H1 (cell line): ENCODE measurements around the gene FBLIM1. TPM values are rescaled to one million over a fixed set of nuclear protein-coding genes. Genes with fewer than 3 reads are reported as not detected.

Source experiments
- BACH1 ChIP-seq: IDR thresholded peaks from 2 replicates; pipeline ENCODE4 v1.6.1; 2012; ENCODE audit warnings: low read length, improper control_type of control experiment
- BRCA1 ChIP-seq: IDR thresholded peaks from 2 replicates; pipeline ENCODE4 v1.6.1; 2012; ENCODE audit warnings: low read depth, low read length, improper control_type of control experiment
- CBX8 ChIP-seq: fragments of 300-800, 300-1000 bp; sonication (generic); IDR thresholded peaks from 2 replicates; pipeline ENCODE4 v1.7.1; 2016; ENCODE audit warnings: low read depth, low read length, borderline replicate concordance
- CEBPB ChIP-seq: IDR thresholded peaks from 2 replicates; pipeline ENCODE4 v1.6.1; 2012; ENCODE audit warnings: low read depth, low read length
- CREB1 ChIP-seq: IDR thresholded peaks from 2 replicates; pipeline ENCODE4 v1.6.1; 2012; ENCODE audit warnings: inconsistent platforms
- CTBP2 ChIP-seq: IDR thresholded peaks from 2 replicates; pipeline ENCODE4 v1.7.0; 2011; ENCODE audit warnings: borderline replicate concordance, mild to moderate bottlenecking, moderate library complexity, mixed read lengths, low read length; ENCODE audit not compliant: insufficient read depth, insufficient read length
- EGR1 ChIP-seq: IDR thresholded peaks from 2 replicates; pipeline ENCODE4 v1.6.1; 2011; ENCODE audit warnings: low read depth, low read length, borderline replicate concordance
- EZH2 ChIP-seq: fragments of 200-600 bp; sonication (generic); IDR thresholded peaks from 2 replicates; pipeline ENCODE4 v1.7.1; 2012; ENCODE audit warnings: low read depth, mild to moderate bottlenecking, moderate library complexity, low read length, inconsistent platforms; ENCODE audit not compliant: severe bottlenecking
- FOSL1 ChIP-seq: IDR thresholded peaks from 2 replicates; pipeline ENCODE4 v1.6.1; 2011; ENCODE audit warnings: mild to moderate bottlenecking, low read depth, low read length, moderate library complexity; ENCODE audit not compliant: insufficient read depth
- HDAC6 ChIP-seq: IDR thresholded peaks from one replicate; pipeline ENCODE4 v1.7.1; 2012; ENCODE audit warnings: low read depth, mild to moderate bottlenecking, inconsistent platforms, low read length, moderate library complexity
- NANOG ChIP-seq: IDR thresholded peaks from 2 replicates; pipeline ENCODE4 v1.6.1; 2011; ENCODE audit warnings: low read length, low read depth, mild to moderate bottlenecking, inconsistent platforms; ENCODE audit not compliant: insufficient read depth, poor library complexity, severe bottlenecking
- NRF1 ChIP-seq: IDR thresholded peaks from 2 replicates; pipeline ENCODE4 v1.6.1; 2011; ENCODE audit warnings: mild to moderate bottlenecking, low read depth, low read length, improper control_type of control experiment
- PHF8 ChIP-seq: fragments of 200-600 bp; sonication (generic); conservative IDR thresholded peaks from 2 replicates; pipeline ENCODE4 v1.7.1; 2012; ENCODE audit warnings: low read depth, mild to moderate bottlenecking, inconsistent platforms, low read length, moderate library complexity
- RNF2 ChIP-seq: fragments of 200-900, 300-1000 bp; sonication (generic); IDR thresholded peaks from 2 replicates; pipeline ENCODE4 v1.7.1; 2016; ENCODE audit warnings: borderline replicate concordance, low read depth, mild to moderate bottlenecking, antibody characterized with exemption, low read length; ENCODE audit not compliant: poor library complexity, severe bottlenecking; ENCODE audit errors: missing control alignments
- SIRT6 ChIP-seq: IDR thresholded peaks from one replicate; pipeline ENCODE4 v1.7.1; 2012; ENCODE audit warnings: low read length, inconsistent platforms
- SRF ChIP-seq: IDR thresholded peaks from 2 replicates; pipeline ENCODE4 v1.6.1; 2011; ENCODE audit warnings: mild to moderate bottlenecking, low read depth, low read length, moderate library complexity
- TAF1 ChIP-seq: IDR thresholded peaks from 2 replicates; pipeline ENCODE4 v1.6.1; 2011; ENCODE audit warnings: mild to moderate bottlenecking, low read depth, low read length
- TAF7 ChIP-seq: optimal IDR thresholded peaks from 2 replicates; pipeline ENCODE3; 2011; ENCODE audit warnings: low read depth, mild to moderate bottlenecking, inconsistent platforms, low read length, moderate library complexity, borderline replicate concordance
- TCF12 ChIP-seq: IDR thresholded peaks from 2 replicates; pipeline ENCODE4 v1.6.1; 2011; ENCODE audit warnings: low read depth, mild to moderate bottlenecking, low read length
- TEAD4 ChIP-seq: IDR thresholded peaks from 2 replicates; pipeline ENCODE4 v1.6.1; 2012; ENCODE audit warnings: low read depth, low read length, inconsistent platforms, mixed read lengths
- ZNF274 ChIP-seq: IDR thresholded peaks from 2 replicates; pipeline ENCODE4 v1.7.0; 2012; ENCODE audit warnings: low read length, borderline replicate concordance; ENCODE audit errors: extremely low read depth
- polyA plus RNA-seq, 7 experiments: library from polyadenylated mRNA; depleted of rRNA in 3 of 7; stranded (reverse) in 5 of 7; unstranded in 2 of 7; fragments of >200 nt in 5 of 7; fragments of 200-250 nt in 2 of 7; gene quantifications; 1 replicate in 5 of 7; 2 replicates in 1 of 7; 4 replicates in 1 of 7; pipeline versions ENCODE4 v1.2.1 to v1.2.3, GENCODE V29; 2011 to 2013; ENCODE audit warnings: missing spikeins in 2 of 7, mixed read lengths in 2 of 7
- total RNA-seq: library from RNA; stranded (reverse); fragmentation: NEBNext Ultra II Directional; extraction: Animal tissue kit (Norgen Biotek cat#: 25700); gene quantifications from 2 replicates; pipeline ENCODE4 v1.2.1, GENCODE V29; 2021
- TF ChIP-seq, protein P1 (sequence below): IDR thresholded peaks from 2 replicates; pipeline ENCODE4 v1.6.1; 2011; ENCODE audit warnings: low read depth, mild to moderate bottlenecking, low read length; ENCODE audit not compliant: insufficient read depth
- TF ChIP-seq, protein P2 (sequence below): IDR thresholded peaks from 2 replicates; pipeline ENCODE4 v1.6.1; 2011; ENCODE audit warnings: low read length, improper control_type of control experiment

Gene FBLIM1
- total and polyA plus RNA-seq, 2 of the 8 experiments (the other 6 are each of a cell fraction or from before 2014, with no cell fraction given), result 66.6 to 66.7 TPM

DNA sequence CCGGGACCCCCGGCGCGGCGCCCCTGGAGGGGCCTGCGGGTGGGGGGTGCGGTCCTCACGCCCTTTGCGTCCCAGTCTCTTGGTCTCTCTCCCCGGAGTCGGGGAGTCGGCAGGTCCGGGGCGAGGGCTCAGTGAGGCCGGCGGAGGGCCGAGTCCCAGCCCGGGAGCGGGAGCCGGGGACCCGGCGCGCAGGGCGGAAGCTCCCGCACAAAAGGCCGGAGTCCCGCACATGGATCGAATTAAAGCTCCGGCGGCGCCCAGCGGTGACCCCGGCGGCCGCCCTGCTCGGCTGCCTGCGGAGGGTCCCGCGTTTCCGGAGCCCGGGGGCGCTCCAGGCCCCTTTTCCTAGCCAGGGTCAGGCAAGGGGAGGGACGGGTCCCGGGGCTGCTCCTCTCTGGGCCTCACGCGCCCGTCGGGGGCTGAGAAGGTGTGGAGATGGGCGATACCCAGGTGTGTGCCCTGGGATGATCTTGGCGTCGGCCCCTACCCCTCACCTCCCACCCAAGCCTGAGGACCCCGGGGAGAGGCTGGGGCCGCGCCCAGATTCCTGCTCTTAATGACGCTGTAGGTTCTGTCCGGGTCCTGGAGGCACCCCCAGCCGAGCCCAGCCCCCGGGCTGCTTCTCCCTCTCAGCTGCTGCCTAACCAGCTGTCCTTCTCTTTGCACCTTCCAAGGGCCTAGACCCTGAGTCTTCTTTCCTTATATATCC lies 512 bp downstream of the FBLIM1 start (continued):
- TF ChIP-seq RNF2 (no peak), TEAD4 (no peak), HDAC6 (no peak), PHF8 (peak; percentile 35; the same call in 1 of the 2 replicates), ZNF274 (no peak), TAF7 (peak; percentile 65), NANOG (no peak), SIRT6 (no peak), CTBP2 (no peak), EZH2 (no peak), TCF12 (no peak), TAF1 (peak; percentile 30; the same call in 1 of the 2 replicates), CEBPB (no peak), EGR1 (no peak), FOSL1 (no peak), SRF (no peak), BACH1 (no peak), CREB1 (no peak), NRF1 (no peak), BRCA1 (no peak), CBX8 (no peak)
- TF ChIP-seq, protein P1, sequence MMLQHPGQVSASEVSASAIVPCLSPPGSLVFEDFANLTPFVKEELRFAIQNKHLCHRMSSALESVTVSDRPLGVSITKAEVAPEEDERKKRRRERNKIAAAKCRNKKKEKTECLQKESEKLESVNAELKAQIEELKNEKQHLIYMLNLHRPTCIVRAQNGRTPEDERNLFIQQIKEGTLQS, result no peak
- TF ChIP-seq, protein P2, sequence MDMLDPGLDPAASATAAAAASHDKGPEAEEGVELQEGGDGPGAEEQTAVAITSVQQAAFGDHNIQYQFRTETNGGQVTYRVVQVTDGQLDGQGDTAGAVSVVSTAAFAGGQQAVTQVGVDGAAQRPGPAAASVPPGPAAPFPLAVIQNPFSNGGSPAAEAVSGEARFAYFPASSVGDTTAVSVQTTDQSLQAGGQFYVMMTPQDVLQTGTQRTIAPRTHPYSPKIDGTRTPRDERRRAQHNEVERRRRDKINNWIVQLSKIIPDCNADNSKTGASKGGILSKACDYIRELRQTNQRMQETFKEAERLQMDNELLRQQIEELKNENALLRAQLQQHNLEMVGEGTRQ, result no peak
